ENCODE measurements around the gene SRPK3.

DNA sequence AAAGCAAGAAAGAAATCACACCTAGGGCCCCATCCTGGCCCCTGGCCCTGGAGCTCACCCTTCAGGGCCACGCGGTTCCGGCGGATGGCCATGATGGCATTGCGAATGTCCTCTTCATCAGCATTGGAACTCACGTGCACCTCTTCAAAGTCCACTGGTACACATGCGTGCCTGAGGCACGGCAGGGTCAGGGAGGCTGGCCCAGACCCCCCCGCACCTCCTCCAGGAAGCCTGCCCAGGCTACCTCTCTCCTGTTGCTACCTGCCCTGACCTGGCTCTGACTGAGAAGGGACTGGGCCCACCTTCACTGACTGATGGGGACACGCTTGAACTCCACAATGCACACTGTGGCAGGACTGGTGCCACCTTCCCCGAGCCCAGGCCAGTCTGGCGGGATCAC lies 8.8 kb downstream of the SRPK3 start:
- TF ChIP-seq, protein P1, sequence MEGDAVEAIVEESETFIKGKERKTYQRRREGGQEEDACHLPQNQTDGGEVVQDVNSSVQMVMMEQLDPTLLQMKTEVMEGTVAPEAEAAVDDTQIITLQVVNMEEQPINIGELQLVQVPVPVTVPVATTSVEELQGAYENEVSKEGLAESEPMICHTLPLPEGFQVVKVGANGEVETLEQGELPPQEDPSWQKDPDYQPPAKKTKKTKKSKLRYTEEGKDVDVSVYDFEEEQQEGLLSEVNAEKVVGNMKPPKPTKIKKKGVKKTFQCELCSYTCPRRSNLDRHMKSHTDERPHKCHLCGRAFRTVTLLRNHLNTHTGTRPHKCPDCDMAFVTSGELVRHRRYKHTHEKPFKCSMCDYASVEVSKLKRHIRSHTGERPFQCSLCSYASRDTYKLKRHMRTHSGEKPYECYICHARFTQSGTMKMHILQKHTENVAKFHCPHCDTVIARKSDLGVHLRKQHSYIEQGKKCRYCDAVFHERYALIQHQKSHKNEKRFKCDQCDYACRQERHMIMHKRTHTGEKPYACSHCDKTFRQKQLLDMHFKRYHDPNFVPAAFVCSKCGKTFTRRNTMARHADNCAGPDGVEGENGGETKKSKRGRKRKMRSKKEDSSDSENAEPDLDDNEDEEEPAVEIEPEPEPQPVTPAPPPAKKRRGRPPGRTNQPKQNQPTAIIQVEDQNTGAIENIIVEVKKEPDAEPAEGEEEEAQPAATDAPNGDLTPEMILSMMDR (IDR thresholded peaks at IDR 0.05; ENCODE audit: poor library complexity, severe bottlenecking): no peak
- TF ChIP-seq TAF1 (IDR thresholded peaks at IDR 0.05; ENCODE audit: low read depth): no peak
- TF ChIP-seq SMC3 (conservative IDR thresholded peaks at IDR 0.05; ENCODE audit: poor library complexity): no peak
- no peak for TF ChIP-seq POLR2AphosphoS5 (IDR thresholded peaks at IDR 0.05)
- no peak for TF ChIP-seq RAD21 (conservative IDR thresholded peaks at IDR 0.05)
- no peak for TF ChIP-seq MXI1 (conservative IDR thresholded peaks at IDR 0.05; ENCODE audit: poor library complexity, severe bottlenecking)
- no peak for TF ChIP-seq EP300 (conservative IDR thresholded peaks at IDR 0.05; ENCODE audit: poor library complexity, severe bottlenecking)
- no peak for TF ChIP-seq REST (IDR thresholded peaks at IDR 0.05; ENCODE audit: borderline replicate concordance)
